ENCODE results near the gene LCN1.

LCN1 gene

GRCh38 chr9:135506327-135507103 lies 14.7 kb upstream of the LCN1 start:
- no peak for DNase-seq (ENCODE audit: low read depth)
- TF ChIP-seq, protein P1, sequence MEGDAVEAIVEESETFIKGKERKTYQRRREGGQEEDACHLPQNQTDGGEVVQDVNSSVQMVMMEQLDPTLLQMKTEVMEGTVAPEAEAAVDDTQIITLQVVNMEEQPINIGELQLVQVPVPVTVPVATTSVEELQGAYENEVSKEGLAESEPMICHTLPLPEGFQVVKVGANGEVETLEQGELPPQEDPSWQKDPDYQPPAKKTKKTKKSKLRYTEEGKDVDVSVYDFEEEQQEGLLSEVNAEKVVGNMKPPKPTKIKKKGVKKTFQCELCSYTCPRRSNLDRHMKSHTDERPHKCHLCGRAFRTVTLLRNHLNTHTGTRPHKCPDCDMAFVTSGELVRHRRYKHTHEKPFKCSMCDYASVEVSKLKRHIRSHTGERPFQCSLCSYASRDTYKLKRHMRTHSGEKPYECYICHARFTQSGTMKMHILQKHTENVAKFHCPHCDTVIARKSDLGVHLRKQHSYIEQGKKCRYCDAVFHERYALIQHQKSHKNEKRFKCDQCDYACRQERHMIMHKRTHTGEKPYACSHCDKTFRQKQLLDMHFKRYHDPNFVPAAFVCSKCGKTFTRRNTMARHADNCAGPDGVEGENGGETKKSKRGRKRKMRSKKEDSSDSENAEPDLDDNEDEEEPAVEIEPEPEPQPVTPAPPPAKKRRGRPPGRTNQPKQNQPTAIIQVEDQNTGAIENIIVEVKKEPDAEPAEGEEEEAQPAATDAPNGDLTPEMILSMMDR (IDR thresholded peaks at IDR 0.05; ENCODE audit: low read depth, low read length, missing control alignments): no peak
- no peak overlapping the region for H3K4me3 ChIP-seq (ENCODE audit: low read depth, low read length)

GRCh38 chr9:135507104-135508035 lies 13.9 kb upstream of the LCN1 start:
- no peak for DNase-seq (ENCODE audit: low read depth)
- TF ChIP-seq, protein P1 (IDR thresholded peaks at IDR 0.05; ENCODE audit: low read depth, low read length, missing control alignments): no peak
- H3K4me3 ChIP-seq (ENCODE audit: low read depth, low read length): no peak overlapping the region

GRCh38 chr9:135508211-135508820 lies 12.9 kb upstream of the LCN1 start:
- TF ChIP-seq, protein P1 (IDR thresholded peaks at IDR 0.05; ENCODE audit: low read depth, low read length, missing control alignments): no peak
- no peak for DNase-seq (ENCODE audit: low read depth)
- no peak overlapping the region for H3K4me3 ChIP-seq (ENCODE audit: low read depth, low read length)

- no peak for DNase-seq (ENCODE audit: low read depth)
- no peak overlapping the region for H3K4me3 ChIP-seq (ENCODE audit: low read depth, low read length)
- TF ChIP-seq, protein P1 (IDR thresholded peaks at IDR 0.05; ENCODE audit: low read depth, low read length, missing control alignments): no peak
Measured at GRCh38 chr9:135509458-135509857, 11.8 kb upstream of the LCN1 start.

GRCh38 chr9:135512241-135512603 lies 9.0 kb upstream of the LCN1 start:
- TF ChIP-seq, protein P1 (IDR thresholded peaks at IDR 0.05; ENCODE audit: low read depth, low read length, missing control alignments): no peak
- H3K4me3 ChIP-seq (ENCODE audit: low read depth, low read length): no peak overlapping the region
- no peak for DNase-seq (ENCODE audit: low read depth)

DNA sequence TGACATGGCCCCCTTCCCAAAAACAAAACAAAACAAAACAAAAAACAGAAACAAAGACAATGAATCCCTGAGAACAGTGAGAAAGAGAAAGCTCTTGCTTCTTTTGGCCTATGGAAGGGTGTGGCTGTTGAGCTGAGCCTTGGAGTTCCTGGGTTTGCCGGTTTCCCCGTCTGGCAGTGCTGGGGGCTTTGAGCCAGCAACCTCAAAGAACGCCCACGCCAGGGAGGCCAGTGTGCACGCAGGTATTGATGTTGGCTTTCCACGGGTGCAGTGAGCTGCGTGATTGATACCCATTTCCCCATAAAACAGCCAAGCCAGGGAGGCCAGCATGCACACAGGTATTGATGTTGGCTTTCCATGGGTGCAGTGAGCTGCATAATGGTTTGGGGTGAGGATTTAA lies 8.3 kb upstream of the LCN1 start:
- DNase-seq (ENCODE audit: low read depth): no peak
- H3K4me3 ChIP-seq (ENCODE audit: low read depth, low read length): no peak overlapping the region
- TF ChIP-seq, protein P1 (IDR thresholded peaks at IDR 0.05; ENCODE audit: low read depth, low read length, missing control alignments): no peak

All from GM12864 (cell line).